ENCODE results near the gene C2CD4C.
"Not testable (repeated sequence)": the region's sequence is repeated elsewhere in the genome, so short reads cannot be mapped to it uniquely, and the experiment has no call there.

C2CD4C gene

GRCh38 chr19:391726-392374 is 17.1 kb downstream of the C2CD4C start:
- TF ChIP-seq CTCF (IDR thresholded peaks at IDR 0.05): no peak
- TF ChIP-seq ZFX (IDR thresholded peaks at IDR 0.05; ENCODE audit: borderline replicate concordance): no peak

DNA sequence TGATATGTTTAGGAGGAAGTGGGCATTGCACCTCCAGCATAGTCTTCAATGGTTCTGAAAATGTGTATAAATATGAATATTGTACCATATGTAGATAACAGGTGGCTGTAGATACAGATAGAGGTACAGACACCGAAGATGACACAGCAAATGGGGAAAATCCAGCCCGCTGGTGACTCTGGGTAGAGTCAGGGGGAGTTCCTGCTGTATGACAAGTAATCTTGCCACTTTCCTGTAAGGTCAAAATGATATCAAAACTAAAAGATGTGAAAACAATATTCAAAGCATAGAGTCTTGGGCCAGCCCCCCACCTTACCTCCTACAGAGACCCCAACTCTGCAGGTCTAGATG is 17.8 kb downstream of the C2CD4C start:
- TF ChIP-seq ZFX (IDR thresholded peaks at IDR 0.05; ENCODE audit: borderline replicate concordance) (no peak), CTCF (IDR thresholded peaks at IDR 0.05) (no peak)
- no peak overlapping the region for H3K27ac ChIP-seq

More at GRCh38 chr19:391726-392374, 17.1 kb downstream of the C2CD4C start:
- H3K27ac ChIP-seq: no peak overlapping the region

DNA sequence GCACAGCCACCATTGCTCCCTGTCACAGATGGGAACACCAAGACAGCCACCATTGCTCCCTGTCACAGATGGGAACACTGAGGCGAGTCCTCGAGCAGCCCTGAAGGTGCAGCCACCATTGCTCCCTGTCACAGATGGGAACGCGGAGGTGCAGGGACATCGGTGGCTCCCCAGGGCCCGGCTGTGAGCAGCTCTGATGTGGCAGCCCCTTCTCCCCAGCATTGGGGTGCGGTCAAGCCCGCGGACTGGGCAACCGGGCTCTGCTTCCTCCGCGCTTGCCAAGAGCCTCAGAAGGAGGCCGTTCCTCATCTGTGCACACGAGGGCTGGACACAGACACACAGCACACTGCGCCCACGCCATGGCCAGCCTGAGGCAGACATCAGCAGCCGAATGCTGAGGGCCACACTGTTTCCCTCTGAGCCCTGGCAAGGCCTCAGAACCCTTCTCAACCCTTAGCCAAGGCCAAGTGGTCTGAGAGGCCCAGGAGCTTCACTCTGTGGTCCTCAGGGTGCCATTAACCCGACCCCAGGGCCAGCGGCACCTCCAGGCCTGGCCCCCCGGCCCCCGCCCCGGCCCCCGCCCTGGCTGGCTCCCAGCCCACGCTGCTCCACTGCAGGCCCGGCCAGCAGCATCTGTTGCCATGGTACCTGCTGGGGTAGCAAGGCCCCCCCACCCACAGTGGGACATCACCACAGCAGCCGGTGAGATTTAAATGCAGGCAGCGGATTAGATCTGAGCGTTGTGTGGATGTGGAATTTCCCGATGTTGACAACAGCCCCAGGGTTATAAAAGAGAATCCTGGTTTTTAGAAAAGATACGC is 18.4 kb downstream of the C2CD4C start:
- TF ChIP-seq ZFX (IDR thresholded peaks at IDR 0.05; ENCODE audit: borderline replicate concordance) (no peak), CTCF (IDR thresholded peaks at IDR 0.05) (no peak)

DNA sequence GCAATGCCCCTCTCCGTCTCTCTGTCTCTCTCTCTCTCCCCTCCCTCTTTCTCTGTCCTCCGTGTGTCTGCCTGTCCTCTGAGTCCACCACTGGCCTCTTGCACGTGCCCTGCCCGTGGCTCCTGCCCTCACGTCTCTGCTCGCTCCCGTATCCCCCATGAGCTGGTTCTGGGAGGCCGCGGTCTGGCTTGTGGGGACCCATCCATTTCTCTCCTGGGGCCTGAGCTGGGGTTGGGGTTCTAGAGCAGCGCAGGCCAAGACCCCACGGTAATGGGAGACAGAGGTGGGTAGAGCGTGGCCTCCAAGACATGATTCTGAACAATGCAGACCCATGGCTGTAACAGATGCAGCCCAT is 19.0 kb downstream of the C2CD4C start:
- TF ChIP-seq CTCF (IDR thresholded peaks at IDR 0.05): no peak
- TF ChIP-seq ZFX (IDR thresholded peaks at IDR 0.05; ENCODE audit: borderline replicate concordance): no peak
- H3K27ac ChIP-seq: no peak overlapping the region

More for the DNA sequence above, 18.4 kb downstream of the C2CD4C start:
- no peak overlapping the region for H3K27ac ChIP-seq

DNA sequence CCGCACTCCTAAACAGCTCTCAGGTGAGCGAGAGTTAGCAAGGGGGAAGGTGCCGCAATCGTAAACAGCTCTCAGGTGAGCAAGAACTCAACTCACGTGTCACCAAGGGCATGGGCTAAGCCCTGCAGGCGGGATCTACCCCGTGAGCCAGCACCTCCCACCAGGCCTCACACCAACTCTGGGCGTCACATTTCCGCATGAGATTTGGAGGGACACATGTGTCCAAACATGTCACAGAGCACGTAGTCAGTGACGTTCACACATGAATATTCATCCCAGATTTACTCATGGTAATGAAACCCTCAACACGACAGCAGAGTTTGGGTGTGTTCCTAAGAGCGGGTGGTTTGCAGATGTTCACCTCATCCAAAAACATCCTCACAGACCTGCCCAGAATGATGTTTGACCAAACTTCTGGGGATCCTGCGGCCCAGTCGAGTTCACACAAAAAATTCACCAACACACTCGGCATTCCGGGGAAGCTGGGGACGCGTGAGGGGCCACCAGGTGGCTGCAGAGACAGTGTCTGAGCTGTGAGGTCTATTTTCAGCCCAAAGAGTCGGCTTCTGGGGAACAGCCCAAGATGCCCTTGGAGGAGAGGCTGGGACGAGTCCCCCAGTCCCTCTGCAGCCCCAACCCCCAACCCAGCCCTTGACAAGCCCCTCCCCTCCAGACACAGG is 19.6 kb downstream of the C2CD4C start:
- H3K27ac ChIP-seq: no peak overlapping the region
- TF ChIP-seq ZFX (IDR thresholded peaks at IDR 0.05; ENCODE audit: borderline replicate concordance): no peak
- TF ChIP-seq CTCF (IDR thresholded peaks at IDR 0.05): no peak

DNA sequence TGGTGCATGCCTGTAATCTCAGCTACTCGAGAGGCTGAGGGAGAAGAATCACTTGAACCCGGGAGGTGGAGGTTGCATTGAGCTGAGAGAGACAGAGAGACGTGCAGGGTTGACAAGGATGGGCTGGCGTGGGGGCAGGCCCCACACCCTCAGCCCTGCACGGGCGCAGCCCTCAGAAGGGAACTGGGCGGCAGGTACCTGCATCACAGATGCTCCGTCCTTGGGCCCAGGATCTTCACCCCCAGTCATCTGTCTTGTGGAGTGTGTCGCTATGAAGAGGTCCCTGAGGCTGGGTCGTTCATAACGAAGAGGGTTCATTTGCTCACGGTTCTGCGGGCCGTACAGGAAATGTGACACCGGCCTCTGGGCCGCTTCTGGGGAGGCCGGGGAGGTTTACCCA is 20.3 kb downstream of the C2CD4C start:
- TF ChIP-seq ZFX (IDR thresholded peaks at IDR 0.05; ENCODE audit: borderline replicate concordance) (no peak), CTCF (IDR thresholded peaks at IDR 0.05) (no peak)
- H3K27ac ChIP-seq: no peak overlapping the region

- H3K27ac ChIP-seq: no peak overlapping the region
- TF ChIP-seq CTCF (IDR thresholded peaks at IDR 0.05) (no peak), ZFX (IDR thresholded peaks at IDR 0.05; ENCODE audit: borderline replicate concordance) (no peak)
Measured at GRCh38 chr19:387777-388176, 21.2 kb downstream of the C2CD4C start.

DNA sequence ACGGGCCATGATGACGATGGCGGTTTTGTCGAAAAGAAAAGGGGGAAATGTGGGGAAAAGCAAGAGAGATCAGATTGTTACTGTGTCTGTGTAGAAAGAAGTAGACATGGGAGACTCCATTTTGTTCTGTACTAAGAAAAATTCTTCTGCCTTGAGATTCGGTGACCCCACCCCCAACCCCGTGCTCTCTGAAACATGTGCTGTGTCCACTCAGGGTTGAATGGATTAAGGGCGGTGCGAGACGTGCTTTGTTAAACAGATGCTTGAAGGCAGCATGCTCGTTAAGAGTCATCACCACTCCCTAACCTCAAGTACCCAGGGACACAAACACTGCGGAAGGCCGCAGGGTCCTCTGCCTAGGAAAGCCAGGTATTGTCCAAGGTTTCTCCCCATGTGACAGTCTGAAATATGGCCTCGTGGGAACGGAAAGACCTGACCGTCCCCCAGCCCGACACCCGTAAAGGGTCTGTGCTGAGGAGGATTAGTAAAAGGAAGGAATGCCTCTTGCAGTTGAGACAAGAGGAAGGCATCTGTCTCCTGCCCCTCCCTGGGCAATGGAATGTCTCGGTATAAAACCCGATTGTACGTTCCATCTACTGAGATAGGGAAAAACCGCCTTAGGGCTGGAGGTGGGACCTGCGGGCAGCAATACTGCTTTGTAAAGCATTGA is 22.2 kb downstream of the C2CD4C start:
- H3K27ac ChIP-seq: not testable (repeated sequence)

GRCh38 chr19:386189-386588 is 22.8 kb downstream of the C2CD4C start:
- H3K27ac ChIP-seq: not testable (repeated sequence)
